ENCODE measurements around the gene PTCD2. TPM values are rescaled to one million over a fixed set of nuclear protein-coding genes. Genes with fewer than 3 reads are reported as not detected.

Gene PTCD2
- total and polyA plus RNA-seq, 9 of the 15 experiments (the other 6 are each of a cell fraction or from before 2014, with no cell fraction given), result 11.9 to 28.5 (median 18.6) TPM

- no peaks in the 10 kb centered on the region for H3K79me2 ChIP-seq (ENCODE audit: control insufficient read depth, insufficient read depth, low read length)
- ATAC-seq (no peak), FAIRE-seq (no peak), DNase-seq (ENCODE audit: extremely low read depth in 1 of 4, low spot score in 3 of 4) (no peak)
- no peaks in the 10 kb centered on the region for H3K36me3 ChIP-seq (ENCODE audit: control insufficient read depth, insufficient read depth, low read length)
- ChIA-PET POLR2A (interaction anchor here (0.6 kb wide), 1 partner anchor 864 kb away, joined by 3 read pairs; no protein-coding TSS in a partner anchor), CTCF (ENCODE audit: low intra/inter-chr PET ratio) (no interaction called here)
- no peak for TF ChIP-seq ARHGAP35 (IDR thresholded peaks at IDR 0.05; ENCODE audit: partially characterized antibody)
- TF ChIP-seq CTCFL (IDR thresholded peaks at IDR 0.05; ENCODE audit: borderline replicate concordance, insufficient read depth, low read depth, low read length, poor library complexity, severe bottlenecking), result no peak
- no peak for TF ChIP-seq E2F6 (IDR thresholded peaks at IDR 0.05; ENCODE audit: borderline replicate concordance in 1 of 2, extremely low read depth in 1 of 2, insufficient read depth in 1 of 2, insufficient read length in 1 of 2, low read depth in 1 of 2, low read length in 1 of 2, poor library complexity in 1 of 2, severe bottlenecking in 1 of 2)
- no peak for TF ChIP-seq KDM1A (IDR thresholded peaks at IDR 0.05)
- TF ChIP-seq ZNF12 (CRISPR knock-in tag; IDR thresholded peaks at IDR 0.05), result no peak
- no peak for TF ChIP-seq ZNF511 (CRISPR knock-in tag; IDR thresholded peaks at IDR 0.05)
- TF ChIP-seq SP2 (IDR thresholded peaks at IDR 0.05; ENCODE audit: extremely low read depth, low read depth, low read length, poor library complexity, severe bottlenecking), result no peak
- TF ChIP-seq DPF2 (IDR thresholded peaks at IDR 0.05), result no peak
- TF ChIP-seq TCF7L2 (IDR thresholded peaks at IDR 0.05; ENCODE audit: low read depth, low read length), result no peak
- H4K20me1 ChIP-seq (replicated peaks; ENCODE audit: control insufficient read depth, insufficient read depth, low read length), result no peaks in the 10 kb centered on the region
- no peaks in the 10 kb centered on the region for H3K4me1 ChIP-seq (replicated peaks in 1 of 2; ENCODE audit: control insufficient read depth in 2 of 2, insufficient read depth in 2 of 2, low read length in 2 of 2)
- H3K4me3 ChIP-seq, result no peak overlapping the region
- in situ Hi-C loops (cut with MboI), result no loop called here
- H3K27ac ChIP-seq (ENCODE audit: extremely low read depth, low read depth, low read length), result no peak overlapping the region
- H3K9me3 ChIP-seq (replicated peaks; ENCODE audit: control insufficient read depth, insufficient read depth, low read depth, low read length), result no peaks in the 10 kb centered on the region
- intact Hi-C loops (cut with micrococcal nuclease), result no loop called here
- no peak overlapping the region for H3K4me2 ChIP-seq (ENCODE audit: insufficient read depth, low read length)
- H3K9me1 ChIP-seq (ENCODE audit: control insufficient read depth, insufficient read depth, low read length), result no peaks in the 10 kb centered on the region
- no peak overlapping the region for H2AFZ ChIP-seq (ENCODE audit: low read depth, low read length)
- BruUV-seq (replicated peaks), result no TSS peak
- H3K9ac ChIP-seq (ENCODE audit: insufficient read depth in 1 of 2, low read depth in 2 of 2, low read length in 2 of 2), result no peak overlapping the region
- H3K27me3 ChIP-seq (ENCODE audit: control insufficient read depth in 2 of 2, insufficient read depth in 2 of 2, low read length in 2 of 2), result peaks cover 7 to 8% of the 10 kb centered on the region in 2 experiments; a peak in 3 of 5 replicates
These were observed 56.2 kb downstream of the PTCD2 start for GRCh38 chr5:72376381-72376780.
